Measurements from ENCODE around the gene ATP10A.

Gene ATP10A

DNA sequence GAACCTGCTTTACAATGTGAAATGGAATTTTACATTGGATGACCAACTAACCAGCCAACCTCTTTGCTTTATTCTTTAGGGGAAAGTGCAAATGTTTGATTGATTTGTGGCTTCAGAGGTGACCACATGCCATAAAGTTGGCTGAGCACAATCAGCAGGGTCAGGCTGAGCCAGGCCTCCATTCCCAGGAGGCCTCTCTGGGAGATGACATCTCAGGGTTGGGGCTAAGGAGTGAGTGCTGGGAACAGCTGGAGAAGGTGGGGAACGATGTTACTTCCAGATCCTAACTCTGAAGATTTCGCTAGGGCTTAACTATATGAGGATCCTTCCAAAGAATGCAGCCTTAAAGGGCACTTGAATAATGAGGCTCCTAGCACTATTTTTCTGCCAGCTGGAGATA, 131.7 kb downstream of the ATP10A start:
- Histone ChIP-seq H3K9me3 (no peaks in the 10 kb centered on the region), H3K36me3 (no peaks in the 10 kb centered on the region), H3K4me1 (ENCODE audit: control insufficient read depth in 1 of 2, insufficient read depth in 1 of 2, low read depth in 1 of 2, low read length in 1 of 2) (no peaks in the 10 kb centered on the region), H3K27me3 (no peaks in the 10 kb centered on the region), H3K4me3 (ENCODE audit: low read depth in 1 of 2, low read length in 1 of 2) (no peak overlapping the region), H3K27ac (no peak overlapping the region)
- TF ChIP-seq, protein P1, sequence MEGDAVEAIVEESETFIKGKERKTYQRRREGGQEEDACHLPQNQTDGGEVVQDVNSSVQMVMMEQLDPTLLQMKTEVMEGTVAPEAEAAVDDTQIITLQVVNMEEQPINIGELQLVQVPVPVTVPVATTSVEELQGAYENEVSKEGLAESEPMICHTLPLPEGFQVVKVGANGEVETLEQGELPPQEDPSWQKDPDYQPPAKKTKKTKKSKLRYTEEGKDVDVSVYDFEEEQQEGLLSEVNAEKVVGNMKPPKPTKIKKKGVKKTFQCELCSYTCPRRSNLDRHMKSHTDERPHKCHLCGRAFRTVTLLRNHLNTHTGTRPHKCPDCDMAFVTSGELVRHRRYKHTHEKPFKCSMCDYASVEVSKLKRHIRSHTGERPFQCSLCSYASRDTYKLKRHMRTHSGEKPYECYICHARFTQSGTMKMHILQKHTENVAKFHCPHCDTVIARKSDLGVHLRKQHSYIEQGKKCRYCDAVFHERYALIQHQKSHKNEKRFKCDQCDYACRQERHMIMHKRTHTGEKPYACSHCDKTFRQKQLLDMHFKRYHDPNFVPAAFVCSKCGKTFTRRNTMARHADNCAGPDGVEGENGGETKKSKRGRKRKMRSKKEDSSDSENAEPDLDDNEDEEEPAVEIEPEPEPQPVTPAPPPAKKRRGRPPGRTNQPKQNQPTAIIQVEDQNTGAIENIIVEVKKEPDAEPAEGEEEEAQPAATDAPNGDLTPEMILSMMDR (IDR thresholded peaks at IDR 0.05) = no peak

DNA sequence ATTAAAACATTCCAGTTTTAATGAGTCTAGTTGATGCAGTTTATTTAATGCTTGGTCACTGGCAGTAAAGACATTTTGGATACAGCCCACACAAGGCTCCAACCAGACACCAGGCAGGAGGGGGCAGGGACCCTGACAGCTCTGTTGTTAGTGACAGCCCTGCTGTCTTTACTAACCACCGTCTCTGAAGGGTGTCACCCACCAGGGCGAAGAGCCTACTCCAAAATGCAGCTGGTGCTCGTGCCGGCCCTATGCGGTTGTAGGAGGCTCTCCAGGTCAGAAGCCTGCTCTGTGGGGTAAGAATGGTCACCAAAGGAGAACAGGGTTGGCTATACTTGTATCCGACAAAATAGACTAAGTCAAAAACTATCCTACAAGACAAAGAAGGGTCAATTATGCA, 132.2 kb downstream of the ATP10A start:
- Histone ChIP-seq H3K36me3 (no peaks in the 10 kb centered on the region), H3K27me3 (no peaks in the 10 kb centered on the region), H3K4me1 (ENCODE audit: control insufficient read depth in 1 of 2, insufficient read depth in 1 of 2, low read depth in 1 of 2, low read length in 1 of 2) (no peaks in the 10 kb centered on the region), H3K9me3 (no peaks in the 10 kb centered on the region), H3K27ac (no peak overlapping the region), H3K4me3 (ENCODE audit: low read depth in 1 of 2, low read length in 1 of 2) (no peak overlapping the region)
- TF ChIP-seq, protein P1 (IDR thresholded peaks at IDR 0.05) = no peak

DNA sequence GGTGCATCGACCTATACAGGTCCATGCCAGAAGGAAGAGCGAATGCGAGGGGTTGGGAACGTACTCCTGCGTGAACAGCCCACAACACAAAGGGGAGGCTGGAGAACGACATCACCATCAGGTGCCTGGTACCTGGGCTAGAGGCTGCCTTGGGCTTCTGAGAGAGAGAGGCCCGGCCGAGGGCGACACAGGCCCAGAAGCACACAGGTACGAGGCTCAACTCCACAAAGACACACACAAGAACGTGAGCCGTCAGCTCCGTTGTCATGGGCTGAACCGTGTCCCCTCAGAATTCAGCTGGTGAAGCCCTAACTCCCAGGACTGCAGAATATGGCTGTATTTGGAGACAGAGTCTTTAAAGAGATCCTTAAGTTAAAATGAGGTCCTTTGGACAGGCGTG, 134.3 kb downstream of the ATP10A start:
- no peaks in the 10 kb centered on the region for H3K9me3 ChIP-seq
- no peak overlapping the region for H3K4me3 ChIP-seq (ENCODE audit: low read depth in 1 of 2, low read length in 1 of 2)
- TF ChIP-seq, protein P1 (IDR thresholded peaks at IDR 0.05) = no peak
- no peaks in the 10 kb centered on the region for H3K36me3 ChIP-seq
- no peaks in the 10 kb centered on the region for H3K4me1 ChIP-seq (ENCODE audit: control insufficient read depth in 1 of 2, insufficient read depth in 1 of 2, low read depth in 1 of 2, low read length in 1 of 2)
- H3K27me3 ChIP-seq = no peaks in the 10 kb centered on the region
- no peak overlapping the region for H3K27ac ChIP-seq

DNA sequence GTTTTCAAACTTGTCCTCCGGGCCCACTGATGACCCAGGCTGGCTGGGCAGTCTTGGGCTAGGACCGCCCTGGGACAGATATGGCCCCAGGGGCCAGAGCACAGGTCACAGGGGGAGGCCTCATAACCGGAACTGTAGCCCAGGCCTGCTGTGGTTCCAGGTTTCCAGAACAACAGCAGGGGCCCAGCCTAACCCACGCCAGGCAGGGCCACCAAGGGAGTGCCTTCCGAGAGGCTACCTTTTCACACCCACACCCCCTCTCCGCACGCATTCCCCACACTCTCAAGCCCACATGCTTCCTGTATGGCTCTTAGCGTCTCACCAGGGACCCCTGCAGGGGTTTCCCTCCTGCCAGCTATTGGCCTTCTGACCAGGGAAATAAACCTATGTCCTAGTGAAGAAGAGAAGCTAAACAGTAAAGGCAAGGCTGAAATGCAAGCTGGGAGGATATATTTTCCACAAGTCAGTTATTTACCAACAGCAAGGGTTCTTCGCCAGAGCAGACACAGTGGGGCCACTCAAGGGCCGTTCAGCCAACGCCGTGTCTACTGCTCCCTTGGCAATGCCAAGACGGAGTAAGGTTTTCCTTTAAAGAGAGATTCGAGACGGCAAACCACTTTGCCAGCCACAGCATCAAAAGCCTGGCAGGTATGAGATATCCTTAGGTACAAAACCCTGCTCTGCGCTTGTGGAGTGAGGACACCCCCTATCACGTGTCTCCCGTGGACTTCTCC, 135.1 kb downstream of the ATP10A start:
- Histone ChIP-seq H3K4me3 (ENCODE audit: low read depth in 1 of 2, low read length in 1 of 2) (no peak overlapping the region), H3K27ac (no peak overlapping the region), H3K4me1 (ENCODE audit: control insufficient read depth in 1 of 2, insufficient read depth in 1 of 2, low read depth in 1 of 2, low read length in 1 of 2) (no peaks in the 10 kb centered on the region), H3K27me3 (no peaks in the 10 kb centered on the region), H3K9me3 (no peaks in the 10 kb centered on the region), H3K36me3 (no peaks in the 10 kb centered on the region)
- TF ChIP-seq, protein P1 (IDR thresholded peaks at IDR 0.05) = no peak

DNA sequence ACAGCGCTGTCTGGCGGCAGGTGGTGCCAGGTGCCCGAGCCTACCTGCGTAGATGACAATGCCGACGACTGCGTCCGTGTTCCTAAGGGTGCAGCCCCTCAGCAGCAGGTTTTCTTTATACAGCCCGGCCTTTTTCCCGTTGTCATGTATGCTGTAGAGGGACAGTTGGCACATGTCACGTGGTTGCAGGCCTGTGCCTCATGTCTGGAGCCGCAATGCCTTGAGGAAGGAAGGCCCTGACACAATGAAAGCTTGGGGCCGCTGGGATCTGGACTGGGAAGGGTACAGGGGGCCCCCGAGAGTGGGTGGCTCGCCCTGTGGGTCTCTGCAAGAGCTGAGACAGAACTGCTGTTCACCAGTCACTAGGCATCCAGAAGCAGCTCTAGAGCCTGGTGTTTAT, 136.0 kb downstream of the ATP10A start:
- H3K27me3 ChIP-seq = no peaks in the 10 kb centered on the region
- H3K4me3 ChIP-seq (ENCODE audit: low read depth in 1 of 2, low read length in 1 of 2) = no peak overlapping the region
- H3K27ac ChIP-seq = no peak overlapping the region
- no peaks in the 10 kb centered on the region for H3K9me3 ChIP-seq
- no peaks in the 10 kb centered on the region for H3K4me1 ChIP-seq (ENCODE audit: control insufficient read depth in 1 of 2, insufficient read depth in 1 of 2, low read depth in 1 of 2, low read length in 1 of 2)
- H3K36me3 ChIP-seq = no peaks in the 10 kb centered on the region
- TF ChIP-seq, protein P1 (IDR thresholded peaks at IDR 0.05) = no peak
